Measurements from ENCODE around the gene TRMT2A.
A peak's percentile ranks its signal among the peaks of the same experiment; 100 is the strongest.
"Not testable (repeated sequence)": the region's sequence is repeated elsewhere in the genome, so short reads cannot be mapped to it uniquely, and the experiment has no call there.

Gene TRMT2A

GRCh38 chr22:20116951-20117632 is at the start of gene TRMT2A:
Gene TRMT2A, minus strand, starts transcription at chr22:20117226. Its CDS starts 320 bp downstream, at chr22:20116906.
- peak; percentile 98 for DNase-seq (ENCODE audit: extremely low spot score, insufficient read length, low read depth)
- peak; percentile 96 for FAIRE-seq

GRCh38 chr22:20166703-20167102 is 49.7 kb upstream of the TRMT2A start:
- FAIRE-seq (no peak), DNase-seq (ENCODE audit: extremely low spot score, insufficient read length, low read depth) (no peak)

GRCh38 chr22:20165913-20166312 is 48.9 kb upstream of the TRMT2A start:
- DNase-seq (ENCODE audit: extremely low spot score, insufficient read length, low read depth) (no peak), FAIRE-seq (no peak)

- FAIRE-seq: no peak
- no peak for DNase-seq (ENCODE audit: extremely low spot score, insufficient read length, low read depth)
Observed at GRCh38 chr22:20165421-20165820, 48.4 kb upstream of the TRMT2A start.

GRCh38 chr22:20164863-20165262 is 47.8 kb upstream of the TRMT2A start:
- DNase-seq (ENCODE audit: extremely low spot score, insufficient read length, low read depth): no peak
- no peak for FAIRE-seq

GRCh38 chr22:20160041-20160440 is 43.0 kb upstream of the TRMT2A start:
- no peak for DNase-seq (ENCODE audit: extremely low spot score, insufficient read length, low read depth)
- FAIRE-seq: no peak

GRCh38 chr22:20159531-20159930 is 42.5 kb upstream of the TRMT2A start:
- not testable (repeated sequence) for FAIRE-seq; DNase-seq (ENCODE audit: extremely low spot score, insufficient read length, low read depth)

- FAIRE-seq (no peak), DNase-seq (ENCODE audit: extremely low spot score, insufficient read length, low read depth) (no peak)
Observed at GRCh38 chr22:20159076-20159475, 42.0 kb upstream of the TRMT2A start.

- FAIRE-seq: no peak
Observed at GRCh38 chr22:20158391-20159036, 41.5 kb upstream of the TRMT2A start.

GRCh38 chr22:20157430-20158183 is 40.6 kb upstream of the TRMT2A start:
- DNase-seq (ENCODE audit: extremely low spot score, insufficient read length, low read depth) (no peak), FAIRE-seq (no peak)

More at GRCh38 chr22:20158391-20159036, 41.5 kb upstream of the TRMT2A start:
- no peak for DNase-seq (ENCODE audit: extremely low spot score, insufficient read length, low read depth)

- FAIRE-seq (peak; percentile 91), DNase-seq (ENCODE audit: extremely low spot score, insufficient read length, low read depth) (peak; percentile 87)
Observed at GRCh38 chr22:20156611-20157429, 39.8 kb upstream of the TRMT2A start.

- FAIRE-seq: no peak
Observed at GRCh38 chr22:20156042-20156389, 39.0 kb upstream of the TRMT2A start.

GRCh38 chr22:20155330-20156041 is 38.5 kb upstream of the TRMT2A start:
- no peak for FAIRE-seq

More at GRCh38 chr22:20156042-20156389, 39.0 kb upstream of the TRMT2A start:
- DNase-seq (ENCODE audit: extremely low spot score, insufficient read length, low read depth): no peak

GRCh38 chr22:20154602-20155187 is 37.7 kb upstream of the TRMT2A start:
- FAIRE-seq (no peak), DNase-seq (ENCODE audit: extremely low spot score, insufficient read length, low read depth) (no peak)

More at GRCh38 chr22:20155330-20156041, 38.5 kb upstream of the TRMT2A start:
- no peak for DNase-seq (ENCODE audit: extremely low spot score, insufficient read length, low read depth)

GRCh38 chr22:20153945-20154344 is 36.9 kb upstream of the TRMT2A start:
- no peak for FAIRE-seq
- DNase-seq (ENCODE audit: extremely low spot score, insufficient read length, low read depth): no peak

- FAIRE-seq: no peak
- DNase-seq (ENCODE audit: extremely low spot score, insufficient read length, low read depth): no peak
Observed at GRCh38 chr22:20152464-20152890, 35.5 kb upstream of the TRMT2A start.

GRCh38 chr22:20151276-20151588 is 34.2 kb upstream of the TRMT2A start:
- FAIRE-seq (no peak), DNase-seq (ENCODE audit: extremely low spot score, insufficient read length, low read depth) (no peak)

GRCh38 chr22:20150381-20151275 is 33.6 kb upstream of the TRMT2A start, which contains the start of gene CCDC188:
Gene CCDC188, minus strand, starts transcription at chr22:20151055. Its CDS starts 69 bp downstream, at chr22:20150986.
- FAIRE-seq (no peak), DNase-seq (ENCODE audit: extremely low spot score, insufficient read length, low read depth) (no peak)
